T47D (cell line): ENCODE results near the gene KCTD12.

Source experiments
- DNase-seq, 2 experiments: peaks; one replicate each; pipeline versions ENCODE4 v3.0.0 to v3.0.0-alpha.2; 2011 to 2012; ENCODE audit warnings: low read depth in 1 of 2, low spot score in 1 of 2
- JUND ChIP-seq: IDR thresholded peaks from 2 replicates; pipeline ENCODE4 v1.6.1; 2012; ENCODE audit warnings: low read depth
- in situ Hi-C: cut with HindIII; loops from 2 replicates; pipeline ENCODE4 v1.10.0; 2016; ENCODE audit warnings: low sequenced_read_pairs, low pct_unique_long_range_greater_than_20kb

Gene KCTD12

DNA sequence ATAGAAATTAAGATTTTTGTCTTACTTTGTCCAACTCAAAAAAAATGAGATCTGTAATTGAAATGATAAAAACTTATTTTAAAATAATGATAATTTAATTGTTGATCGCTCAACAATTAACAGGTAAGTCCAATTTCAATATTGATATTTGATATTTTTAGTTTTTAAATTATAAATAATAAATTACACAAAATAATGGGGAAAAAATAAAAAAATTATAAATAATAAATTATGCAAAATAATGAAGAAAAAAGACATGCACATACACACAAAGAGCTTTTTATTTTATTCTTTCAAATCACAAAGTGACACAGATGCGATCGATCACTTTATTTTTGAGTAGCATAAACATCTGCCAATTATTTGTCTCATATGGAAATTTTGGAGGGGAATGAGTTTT, 40.8 kb downstream of the KCTD12 start:
- no peak for TF ChIP-seq JUND
- DNase-seq: no peak
- in situ Hi-C loops: no loop called here

DNA sequence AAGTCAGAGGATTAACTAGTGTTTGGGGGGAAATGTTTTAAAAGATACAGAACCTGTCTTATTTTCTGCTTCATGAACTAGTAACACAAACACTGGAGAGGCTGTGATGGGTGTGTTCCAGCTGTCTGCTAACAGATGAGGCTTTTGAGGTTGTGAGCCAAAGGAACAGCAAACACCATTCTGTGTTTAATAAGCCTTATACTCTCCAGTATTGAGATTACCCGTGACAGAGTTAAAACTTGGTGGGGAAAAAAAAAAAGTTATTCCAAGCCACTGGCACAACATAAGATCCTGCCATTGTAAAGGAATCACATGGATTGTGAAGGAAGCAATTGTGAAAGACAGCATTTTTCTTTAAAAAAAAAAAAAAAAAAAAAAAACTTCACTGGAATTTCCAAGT, 48.4 kb downstream of the KCTD12 start:
- in situ Hi-C loops: no loop called here
- no peak for TF ChIP-seq JUND
- DNase-seq: no peak

DNA sequence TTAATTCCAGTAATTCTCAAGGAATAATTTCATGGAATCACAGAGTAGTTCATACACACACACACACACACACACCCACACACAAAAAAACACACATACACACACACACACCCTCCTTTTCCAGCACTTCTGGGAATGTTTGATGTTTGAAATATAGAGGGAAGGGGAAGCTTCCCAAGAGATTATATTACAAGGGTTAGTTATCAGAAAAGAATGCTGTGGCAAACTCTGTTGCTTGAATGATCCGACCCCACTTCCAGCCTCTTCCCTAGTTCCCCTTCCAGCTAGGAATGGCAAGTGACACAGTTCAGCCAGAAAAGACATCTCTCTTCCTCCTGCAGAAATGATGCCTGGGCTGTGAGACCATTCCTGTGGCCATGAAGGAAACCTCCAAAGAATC, 49.9 kb downstream of the KCTD12 start:
- no peak for TF ChIP-seq JUND
- in situ Hi-C loops: no loop called here
- DNase-seq: no peak

DNA sequence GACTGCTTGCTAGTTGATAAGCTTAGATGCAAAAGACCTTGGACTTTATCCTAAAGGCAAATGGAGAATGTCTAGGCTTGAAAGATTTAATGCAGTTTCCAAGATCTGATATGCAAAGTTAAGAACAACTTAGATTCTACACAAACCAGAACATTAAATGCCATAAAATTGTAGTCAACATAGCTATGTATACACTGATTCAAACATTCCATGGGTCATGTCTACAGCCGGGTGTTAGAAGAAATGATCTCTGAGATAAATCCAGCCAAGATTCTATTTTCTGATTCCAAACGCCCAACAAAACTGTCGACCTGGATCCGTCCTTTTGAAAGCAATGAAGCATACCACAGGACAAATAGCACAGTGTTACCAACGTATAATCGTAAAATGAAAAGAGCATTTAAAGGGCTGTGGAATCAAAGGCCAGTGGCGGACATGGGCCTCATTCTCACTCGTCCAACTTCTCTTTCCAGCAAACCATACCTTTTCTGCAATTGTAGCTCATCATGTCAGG, 52.7 kb downstream of the KCTD12 start:
- in situ Hi-C loops: no loop called here
- no peak for TF ChIP-seq JUND
- no peak for DNase-seq

DNA sequence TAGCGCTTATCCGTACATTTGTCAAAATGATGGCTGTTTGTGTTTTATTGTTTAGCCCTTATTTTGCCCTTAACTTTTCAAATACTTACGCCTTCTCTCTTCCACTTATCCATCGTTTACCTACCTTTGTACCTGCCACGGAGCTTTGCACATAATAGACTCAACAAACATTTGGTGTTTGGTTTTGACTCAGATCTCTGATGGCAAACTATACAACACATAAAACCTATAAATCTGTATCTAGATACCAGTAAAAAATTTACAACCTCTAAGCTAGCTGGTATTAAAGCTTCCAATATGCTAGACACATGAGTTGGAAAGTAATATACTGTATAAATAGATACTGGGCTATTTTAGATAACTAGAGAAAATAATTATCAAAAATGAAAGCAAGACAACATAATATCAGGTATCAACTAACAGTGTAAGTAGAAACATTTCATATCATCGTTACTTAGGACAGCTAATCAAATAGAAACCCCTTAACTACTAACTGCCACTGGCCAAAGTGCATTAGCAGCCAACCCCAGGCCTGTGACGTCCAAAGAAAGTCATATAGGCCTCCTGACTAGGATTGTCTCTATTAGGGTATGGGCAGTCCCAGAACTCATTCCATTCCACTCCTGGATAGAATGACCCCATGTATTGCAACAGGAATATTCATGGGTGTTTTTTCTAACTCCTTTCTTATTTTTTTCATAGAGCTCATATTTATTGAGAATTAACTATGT, 53.8 kb downstream of the KCTD12 start:
- in situ Hi-C loops: no loop called here
- DNase-seq: no peak

DNA sequence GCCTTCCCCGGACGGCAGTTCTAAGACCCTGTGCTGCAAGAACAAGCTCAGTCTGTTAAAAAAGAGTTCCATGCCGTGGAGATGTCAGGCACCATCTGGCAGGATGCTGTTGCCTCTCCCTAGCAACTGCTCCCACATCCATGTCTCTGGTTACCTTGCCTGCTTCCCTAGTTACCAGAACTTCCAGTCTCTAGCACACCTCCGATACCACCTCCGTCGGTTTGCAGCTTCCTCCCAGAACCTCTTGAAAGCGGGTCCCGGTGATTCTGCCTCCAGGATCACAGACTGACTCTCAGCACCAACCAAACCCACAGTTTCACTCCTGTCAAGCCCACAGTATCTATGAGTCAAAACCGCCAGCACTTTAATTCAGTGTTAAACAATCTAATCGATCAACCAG, 55.4 kb downstream of the KCTD12 start:
- TF ChIP-seq JUND: no peak
- no peak for DNase-seq
- in situ Hi-C loops: no loop called here

More for the DNA sequence above, 53.8 kb downstream of the KCTD12 start:
- no peak for TF ChIP-seq JUND
